Astrocyte (in vitro differentiated cells and primary cell): ENCODE results near the gene WASF2.
A peak's percentile ranks its signal among the peaks of the same experiment; 100 is the strongest.

Source experiments
- EZH2 ChIP-seq: IDR thresholded peaks from 2 replicates; pipeline ENCODE4 v1.6.1; 2012; ENCODE audit warnings: mild to moderate bottlenecking, low read length, inconsistent platforms; ENCODE audit not compliant: insufficient read depth
- TF ChIP-seq, protein P1 (sequence below): IDR thresholded peaks from 2 replicates; pipeline ENCODE4 v1.5.1; 2011; ENCODE audit warnings: low read depth, mild to moderate bottlenecking, inconsistent platforms, low read length, moderate library complexity; ENCODE audit not compliant: insufficient read depth

DNA sequence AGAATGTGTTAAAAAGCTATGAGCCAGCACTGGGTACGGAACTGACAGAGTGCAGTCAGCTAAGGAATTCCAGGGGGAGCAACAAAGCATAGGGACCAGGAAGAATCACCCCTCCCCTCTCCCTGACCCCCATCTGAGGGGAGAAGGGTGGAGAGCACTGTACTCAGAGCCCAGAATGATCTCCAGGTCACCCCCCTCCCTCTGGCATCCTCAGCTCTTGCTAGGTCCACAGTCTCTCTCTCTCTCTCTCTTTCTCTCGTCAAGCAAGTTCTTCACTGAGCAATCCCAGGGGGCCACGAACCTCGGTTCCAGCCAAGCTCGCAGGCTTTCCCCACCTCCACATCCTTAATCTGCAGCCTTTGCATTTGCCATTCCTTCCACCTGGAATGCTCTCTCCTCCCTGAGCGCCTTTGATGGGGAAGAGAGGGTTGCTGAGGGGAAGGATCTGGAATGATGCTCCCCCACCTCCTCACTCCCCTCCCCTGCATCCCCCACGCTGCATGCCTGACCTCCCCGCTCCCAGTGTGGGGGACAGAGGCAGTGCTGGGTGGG, 6.7 kb upstream of the WASF2 start:
- no peak for TF ChIP-seq EZH2
- TF ChIP-seq, protein P1, sequence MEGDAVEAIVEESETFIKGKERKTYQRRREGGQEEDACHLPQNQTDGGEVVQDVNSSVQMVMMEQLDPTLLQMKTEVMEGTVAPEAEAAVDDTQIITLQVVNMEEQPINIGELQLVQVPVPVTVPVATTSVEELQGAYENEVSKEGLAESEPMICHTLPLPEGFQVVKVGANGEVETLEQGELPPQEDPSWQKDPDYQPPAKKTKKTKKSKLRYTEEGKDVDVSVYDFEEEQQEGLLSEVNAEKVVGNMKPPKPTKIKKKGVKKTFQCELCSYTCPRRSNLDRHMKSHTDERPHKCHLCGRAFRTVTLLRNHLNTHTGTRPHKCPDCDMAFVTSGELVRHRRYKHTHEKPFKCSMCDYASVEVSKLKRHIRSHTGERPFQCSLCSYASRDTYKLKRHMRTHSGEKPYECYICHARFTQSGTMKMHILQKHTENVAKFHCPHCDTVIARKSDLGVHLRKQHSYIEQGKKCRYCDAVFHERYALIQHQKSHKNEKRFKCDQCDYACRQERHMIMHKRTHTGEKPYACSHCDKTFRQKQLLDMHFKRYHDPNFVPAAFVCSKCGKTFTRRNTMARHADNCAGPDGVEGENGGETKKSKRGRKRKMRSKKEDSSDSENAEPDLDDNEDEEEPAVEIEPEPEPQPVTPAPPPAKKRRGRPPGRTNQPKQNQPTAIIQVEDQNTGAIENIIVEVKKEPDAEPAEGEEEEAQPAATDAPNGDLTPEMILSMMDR, result peak; percentile 32
